GM21576 (cell line): Measurements from ENCODE around the gene FAM3B.

Experiments used
- ATAC-seq: cut with Tn5 transposase; IDR thresholded peaks from one replicate; pipeline ENCODE4 v1.9.1; 2021; ENCODE audit warnings: mild to moderate bottlenecking, moderate library complexity; ENCODE audit not compliant: unreplicated experiment

The FAM3B gene

GRCh38 chr21:41318218-41318617 is 1.6 kb downstream of the FAM3B start:
- no peak for ATAC-seq

- no peak for ATAC-seq
Measured at GRCh38 chr21:41319273-41319672, 2.7 kb downstream of the FAM3B start.

- no peak for ATAC-seq
Measured at GRCh38 chr21:41321211-41321907, 4.8 kb downstream of the FAM3B start.

- no peak for ATAC-seq
Measured at GRCh38 chr21:41321908-41322495, 5.4 kb downstream of the FAM3B start.

- ATAC-seq, result no peak
Measured at GRCh38 chr21:41322496-41323382, 6.1 kb downstream of the FAM3B start.

- no peak for ATAC-seq
Measured at GRCh38 chr21:41325138-41325912, 8.7 kb downstream of the FAM3B start.

GRCh38 chr21:41326414-41327080 is 9.9 kb downstream of the FAM3B start:
- ATAC-seq, result no peak

GRCh38 chr21:41327753-41328152 is 11.2 kb downstream of the FAM3B start:
- ATAC-seq, result no peak

- no peak for ATAC-seq
Measured at GRCh38 chr21:41328660-41329607, 12.3 kb downstream of the FAM3B start.

GRCh38 chr21:41333752-41334151 is 17.2 kb downstream of the FAM3B start:
- ATAC-seq, result no peak

- ATAC-seq, result no peak
Measured at GRCh38 chr21:41337515-41337914, 20.9 kb downstream of the FAM3B start.

- ATAC-seq, result no peak
Measured at GRCh38 chr21:41338455-41338854, 21.9 kb downstream of the FAM3B start.

- ATAC-seq, result no peak
Measured at GRCh38 chr21:41342035-41342434, 25.4 kb downstream of the FAM3B start.

- ATAC-seq, result no peak
Measured at GRCh38 chr21:41344146-41344545, 27.5 kb downstream of the FAM3B start.

- ATAC-seq, result no peak
Measured at GRCh38 chr21:41345356-41345755, 28.8 kb downstream of the FAM3B start.

GRCh38 chr21:41345934-41346685 is 29.5 kb downstream of the FAM3B start:
- no peak for ATAC-seq

- ATAC-seq, result no peak
Measured at GRCh38 chr21:41346758-41347157, 30.2 kb downstream of the FAM3B start.

GRCh38 chr21:41348434-41348833 is 31.8 kb downstream of the FAM3B start:
- ATAC-seq, result no peak

GRCh38 chr21:41349126-41349525 is 32.5 kb downstream of the FAM3B start:
- ATAC-seq, result no peak
